ENCODE data around the gene TST.

The TST gene

GRCh38 chr22:36961626-36962025, 57.6 kb downstream of the TST start:
- TF ChIP-seq GATA1 (IDR thresholded peaks at IDR 0.05; ENCODE audit: low read depth, low read length) (no peak), POLR2A (IDR thresholded peaks at IDR 0.05; ENCODE audit: low read length) (no peak)
- DNase-seq, result no peak
